ENCODE data around the gene ZNF319.
"Not testable (repeated sequence)": the region's sequence is repeated elsewhere in the genome, so short reads cannot be mapped to it uniquely, and the experiment has no call there.

ZNF319 gene

GRCh38 chr16:58020628-58021521 lies 20.4 kb upstream of the ZNF319 start:
- peak; percentile 91 for DNase-seq

DNA sequence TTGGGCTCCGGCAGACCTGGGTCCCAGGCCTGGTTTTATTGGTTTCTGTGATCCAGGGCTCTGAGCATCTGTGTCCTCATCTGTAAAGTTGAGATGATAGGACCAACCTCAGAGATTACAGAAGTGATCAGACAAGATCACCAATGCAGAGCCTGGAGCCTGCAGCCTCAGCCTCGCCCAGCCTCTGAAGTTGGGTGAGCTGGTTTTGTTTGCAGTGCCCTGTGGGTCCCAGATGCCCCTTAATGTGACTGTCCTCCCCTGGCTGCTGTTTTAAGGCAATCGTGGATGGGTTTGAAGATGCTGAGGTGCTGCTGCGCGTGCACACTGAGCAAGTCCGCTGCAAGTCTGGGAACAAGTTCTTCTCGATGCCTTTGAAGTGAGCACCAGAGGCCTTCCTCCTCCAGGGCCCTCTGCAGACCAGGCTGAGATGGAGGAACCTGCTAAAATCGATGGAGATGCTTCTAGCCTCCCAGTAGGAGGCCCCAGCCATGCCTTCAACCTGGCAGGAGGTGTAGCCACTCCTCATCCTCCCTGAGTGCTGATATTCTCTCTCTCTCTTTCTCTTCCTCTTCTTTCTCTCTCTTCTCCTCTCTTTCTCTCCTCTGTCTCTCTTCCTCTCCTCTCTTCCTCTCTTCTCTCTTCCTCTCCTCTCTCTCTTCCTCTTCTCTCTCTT lies 19.5 kb upstream of the ZNF319 start:
- no peak for DNase-seq

DNA sequence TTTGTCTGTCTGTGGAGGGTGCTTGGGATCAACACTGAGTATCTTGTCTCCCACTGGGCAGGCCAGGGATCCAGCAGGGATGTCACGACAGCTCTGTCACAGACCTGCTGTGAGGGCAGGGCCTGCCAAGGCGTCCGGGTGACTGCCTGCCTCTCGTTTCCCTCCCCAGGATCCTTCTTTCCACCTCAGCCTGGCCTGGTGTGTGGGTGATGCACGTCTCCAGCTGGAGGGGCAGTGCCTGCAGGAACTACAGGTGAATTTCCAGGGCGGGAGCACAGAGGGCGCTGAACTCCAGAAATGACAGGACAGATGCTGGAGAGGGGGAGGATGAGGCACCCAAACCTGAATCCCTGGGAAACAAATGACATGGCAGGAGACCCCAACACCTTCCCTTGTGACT lies 18.3 kb upstream of the ZNF319 start:
- no peak for DNase-seq

DNA sequence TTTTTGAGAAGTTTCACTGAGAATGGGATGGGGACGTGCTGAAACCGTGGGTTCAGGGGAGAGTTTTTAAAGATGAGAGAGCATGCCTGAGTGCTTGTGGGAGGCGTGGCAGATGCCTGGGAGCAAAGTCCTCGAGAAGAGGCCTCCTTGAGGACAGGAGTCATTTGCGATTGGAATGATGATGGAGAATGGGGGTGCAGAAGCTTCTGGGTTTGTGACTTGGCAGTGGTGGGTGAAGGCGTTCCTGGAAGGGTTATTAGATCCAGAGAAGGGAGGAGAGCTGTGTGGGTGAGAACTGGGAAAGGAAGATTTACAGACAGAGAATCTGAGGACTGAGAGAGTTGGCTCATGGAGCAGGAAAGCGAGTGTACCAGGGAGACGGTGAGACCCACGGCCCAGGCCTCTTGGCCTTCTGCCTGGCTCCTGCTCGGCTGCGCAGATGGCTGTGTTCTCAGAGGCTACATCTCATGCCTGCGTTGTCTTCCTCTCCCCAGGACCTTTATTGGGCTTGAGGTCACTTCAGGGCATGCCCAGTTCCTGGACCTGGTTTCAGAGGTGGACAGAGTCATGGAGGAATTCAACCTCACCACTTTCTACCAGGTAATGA lies 16.5 kb upstream of the ZNF319 start:
- DNase-seq: no peak

- no peak for DNase-seq
Observed at GRCh38 chr16:58013201-58013956, 12.9 kb upstream of the ZNF319 start.

GRCh38 chr16:58012481-58012880 lies 12.0 kb upstream of the ZNF319 start:
- peak; percentile 45 for DNase-seq

DNA sequence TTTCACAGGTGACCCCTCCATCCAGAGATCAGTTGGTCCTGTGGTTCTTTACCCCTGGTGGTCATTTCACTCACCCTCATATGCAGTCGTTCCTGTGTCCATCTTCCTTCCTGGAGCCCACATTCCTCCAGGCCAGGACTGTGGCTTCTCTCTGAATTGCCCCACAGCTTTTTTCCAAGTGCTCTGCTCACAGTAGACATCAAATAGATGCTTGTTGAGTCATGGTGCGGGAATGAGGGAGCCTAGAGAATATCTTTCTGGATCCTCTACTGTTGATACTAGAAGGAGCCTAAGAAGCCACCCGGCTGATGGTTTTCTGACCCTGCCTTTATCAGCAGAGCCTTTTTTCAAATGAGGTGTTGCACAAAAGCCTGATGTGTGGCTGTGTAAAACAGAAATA lies 11.2 kb upstream of the ZNF319 start:
- DNase-seq: no peak

DNA sequence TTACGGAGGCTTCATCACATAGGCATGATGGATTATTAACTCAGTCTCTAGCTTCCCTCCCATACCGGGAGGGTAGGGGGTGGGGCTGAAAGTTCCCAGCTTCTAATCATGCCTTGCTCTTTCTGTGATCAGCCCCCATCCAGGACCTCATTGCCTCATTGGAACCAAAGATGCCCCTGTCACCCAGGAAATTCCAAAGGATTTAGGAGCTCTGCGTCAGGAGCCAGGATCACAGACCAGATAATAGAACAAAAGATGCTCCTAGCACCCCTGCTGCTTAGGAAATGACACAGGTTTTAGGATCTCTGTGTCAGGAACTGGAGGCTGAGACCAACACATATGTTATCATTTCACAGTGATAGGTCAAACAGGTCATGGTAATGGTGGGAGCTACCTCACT lies 10.4 kb upstream of the ZNF319 start:
- no peak for DNase-seq

DNA sequence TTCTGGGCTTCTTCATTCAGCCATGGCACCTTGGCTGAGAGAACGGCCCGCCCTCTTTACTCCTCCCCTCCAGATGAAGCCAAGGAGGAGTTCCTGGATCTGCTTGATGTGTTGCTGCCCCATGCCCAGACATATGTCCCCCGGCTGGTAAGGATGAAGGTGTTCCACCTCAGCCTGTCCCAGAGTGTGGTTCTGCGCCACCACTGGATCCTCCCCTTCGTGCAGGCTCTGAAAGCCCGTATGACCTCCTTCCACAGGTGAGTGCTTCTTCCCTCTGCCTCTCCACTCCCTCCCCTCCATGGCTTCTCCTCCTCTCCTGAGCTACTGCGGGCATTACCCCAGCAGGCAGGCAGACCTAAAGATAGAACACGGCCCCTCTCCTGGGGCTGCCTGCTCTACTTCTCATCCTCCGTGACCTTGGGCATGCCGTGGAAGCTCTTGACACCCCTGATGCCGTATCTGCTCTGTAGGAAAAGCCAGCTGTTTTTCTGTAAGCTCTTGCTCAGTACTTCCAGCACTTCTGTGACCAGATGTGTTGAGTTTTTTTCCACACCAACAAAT lies 9.5 kb upstream of the ZNF319 start:
- DNase-seq: no peak

DNA sequence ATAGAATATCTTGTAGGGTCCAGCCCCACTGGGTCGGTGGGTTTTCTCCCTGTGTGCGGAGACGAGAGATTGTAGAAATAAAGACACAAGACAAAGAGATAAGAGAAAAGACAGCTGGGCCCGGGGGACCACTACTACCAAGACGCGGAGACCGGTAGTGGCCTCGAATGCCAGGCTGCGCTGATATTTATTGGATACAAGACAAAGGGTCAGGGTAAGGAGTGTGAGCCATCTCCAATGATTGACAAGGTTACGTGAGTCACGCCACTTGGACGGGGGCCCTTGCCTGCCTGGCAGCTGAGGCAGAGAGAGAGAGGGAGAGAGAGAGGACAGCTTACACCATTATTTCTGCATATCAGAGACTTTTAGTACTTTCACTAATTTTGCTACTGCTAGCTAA lies 4.3 kb upstream of the ZNF319 start:
- DNase-seq: not testable (repeated sequence)

DNA sequence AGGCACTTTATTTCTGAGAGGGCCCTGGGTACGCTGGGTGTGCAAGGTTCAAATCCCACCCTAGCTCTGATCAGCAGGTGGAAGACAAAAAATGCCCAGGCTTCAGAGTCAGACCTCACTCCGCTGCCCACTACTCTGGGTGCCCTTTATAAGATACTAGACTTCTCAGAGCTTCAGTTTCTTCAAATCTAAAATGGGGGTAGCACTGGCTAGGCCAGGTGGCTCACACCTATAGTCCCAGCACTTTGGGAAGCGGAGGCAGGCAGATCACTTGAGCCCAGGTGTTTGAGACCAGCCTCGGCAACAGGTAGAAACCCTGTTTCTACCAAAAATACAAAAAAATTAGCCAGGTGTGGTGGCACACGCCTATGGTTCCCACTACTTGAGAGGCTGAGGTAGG lies 2.5 kb upstream of the ZNF319 start:
- DNase-seq: no peak

GRCh38 chr16:58002416-58002800 lies 1.9 kb upstream of the ZNF319 start:
- DNase-seq: no peak

DNA sequence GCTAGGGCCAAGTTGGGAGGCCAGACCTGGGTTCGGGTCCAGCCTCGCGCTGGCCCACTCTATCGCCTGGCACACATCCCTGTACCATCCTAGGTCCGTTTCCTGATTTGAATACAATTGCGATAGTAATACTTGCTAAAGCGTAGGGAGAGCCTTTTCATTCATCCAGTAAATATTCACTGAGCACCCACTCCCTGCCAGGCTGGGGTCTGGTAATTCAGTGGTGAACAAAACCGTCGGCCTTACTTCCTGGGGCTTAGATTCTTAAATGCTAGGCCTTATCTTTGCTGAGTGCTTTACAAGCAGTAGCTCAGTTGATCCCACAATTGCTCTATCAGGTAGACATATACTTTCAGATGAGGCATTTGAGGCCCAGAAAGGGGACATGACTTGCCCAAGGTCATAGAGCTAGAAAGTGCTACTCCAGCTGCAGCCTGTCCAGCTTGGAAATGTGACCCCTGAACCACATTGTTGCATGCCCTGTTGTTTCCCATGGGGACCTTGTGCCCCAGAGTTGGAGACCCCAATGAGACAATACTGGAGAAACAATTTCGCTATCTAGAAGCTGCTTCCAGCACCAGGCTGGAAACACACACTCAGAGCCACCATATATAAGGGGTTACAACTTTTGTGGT lies 1.4 kb upstream of the ZNF319 start:
- DNase-seq: no peak

GRCh38 chr16:58000706-58001676 lies 519 bp upstream of the ZNF319 start, which contains the start of gene USB1:
USB1 (plus strand) TSS chr16:58001407; CDS start chr16:58001484, 77 bp downstream.
- DNase-seq: peak; percentile 96

DNA sequence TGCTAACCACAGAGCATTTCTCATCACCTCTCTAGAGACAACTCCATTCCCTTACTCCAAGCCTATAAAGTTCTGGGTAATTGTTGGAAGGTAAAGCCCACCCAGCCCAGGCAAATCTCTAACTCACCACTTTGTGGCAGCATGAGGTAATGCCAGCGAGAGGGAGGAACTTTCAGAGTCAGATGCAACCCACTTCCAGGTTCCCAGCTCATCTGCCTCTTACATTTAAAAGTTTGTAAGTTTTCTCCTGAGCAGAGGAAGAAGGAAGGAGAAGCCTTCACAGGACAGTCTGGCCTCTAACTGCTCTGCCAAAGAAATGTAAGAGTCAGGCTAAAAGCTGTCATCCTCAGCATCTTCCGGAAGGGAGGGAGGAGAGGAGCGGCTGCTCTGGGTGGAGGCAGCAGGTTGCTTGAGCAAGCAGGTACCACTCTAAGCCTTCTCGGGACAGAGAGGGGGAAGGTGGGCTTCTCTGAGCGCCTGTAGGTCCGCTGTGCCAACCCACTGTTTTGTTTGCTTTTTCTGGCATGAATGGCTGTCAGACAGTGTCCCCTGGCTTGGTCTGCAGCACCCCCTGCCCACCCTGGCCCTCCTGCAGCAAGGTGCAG lies 1.0 kb downstream of the ZNF319 start:
- DNase-seq: peak; percentile 58

GRCh38 chr16:57998992-57999365 lies 1.5 kb downstream of the ZNF319 start:
- DNase-seq: no peak

DNA sequence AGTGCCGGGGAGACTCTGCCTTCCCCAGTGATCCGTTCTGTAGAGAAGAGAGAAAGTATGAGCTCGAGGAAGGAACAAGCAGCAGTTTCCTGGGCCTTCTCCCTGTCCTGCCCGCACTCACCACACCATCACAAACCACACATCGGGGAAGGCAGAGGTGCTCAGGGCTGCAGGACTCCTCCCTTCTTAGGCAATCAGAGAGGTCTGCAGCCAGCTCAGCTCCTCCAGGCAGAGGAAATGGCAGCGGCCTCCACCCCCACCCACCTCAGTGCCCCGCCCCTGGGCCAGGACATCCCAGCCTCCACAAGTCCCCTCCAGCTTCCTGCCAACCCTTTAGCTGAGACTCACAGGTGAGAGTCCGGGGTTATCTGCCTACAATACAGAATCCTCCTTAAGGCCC lies 2.0 kb downstream of the ZNF319 start:
- DNase-seq: no peak

GRCh38 chr16:57997528-57998265 lies 2.8 kb downstream of the ZNF319 start:
- DNase-seq: no peak

GRCh38 chr16:57997176-57997527 lies 3.3 kb downstream of the ZNF319 start:
- DNase-seq: no peak

All from eye (tissue), 1 donor.